Neural progenitor cell (in vitro differentiated cells): ENCODE measurements around the gene NFS1. TPM values are rescaled to one million over a fixed set of nuclear protein-coding genes. Genes with fewer than 3 reads are reported as not detected.

Source experiments
- DNase-seq: peaks from one replicate; pipeline ENCODE4 v3.0.0-alpha.2; 2016; ENCODE audit warnings: low spot score
- H2AFZ ChIP-seq: fragments of 200-600 bp; sonication (generic); replicated peaks from 2 replicates; pipeline ENCODE4 v1.6.1; 2016; ENCODE audit warnings: antibody characterized with exemption
- H3F3A ChIP-seq: fragments of 200-600 bp; sonication (generic); 2 replicates; pipeline ENCODE4 v1.6.1; 2016; ENCODE audit warnings: antibody characterized with exemption, low read depth
- H3K27ac ChIP-seq: fragments of 200-600 bp; sonication (generic); 2 replicates; pipeline ENCODE4 v1.5.1; 2016; ENCODE audit warnings: mild to moderate bottlenecking
- H3K27me3 ChIP-seq: fragments of 200-600 bp; sonication (generic); 2 replicates; pipeline ENCODE4 v1.6.1; 2016; ENCODE audit warnings: mild to moderate bottlenecking, moderate library complexity
- H3K36me3 ChIP-seq: fragments of 200-600 bp; sonication (generic); 2 replicates; pipeline ENCODE4 v1.5.1; 2016
- H3K4me1 ChIP-seq: fragments of 200-600 bp; sonication (generic); 2 replicates; pipeline ENCODE4 v1.6.1; 2016; ENCODE audit warnings: mixed run types
- H3K4me2 ChIP-seq: fragments of 200-600 bp; sonication (generic); 2 replicates; pipeline ENCODE4 v1.6.1; 2016
- H3K4me3 ChIP-seq: fragments of 200-600 bp; sonication (generic); 2 replicates; pipeline ENCODE4 v1.5.1; 2016
- H3K79me2 ChIP-seq: fragments of 200-600 bp; sonication (generic); 2 replicates; pipeline ENCODE4 v1.6.1; 2016; ENCODE audit warnings: low read depth
- H3K9ac ChIP-seq: fragments of 200-600 bp; sonication (generic); 2 replicates; pipeline ENCODE4 v1.6.1; 2016
- H3K9me3 ChIP-seq: fragments of 200-600 bp; sonication (generic); 2 replicates; pipeline ENCODE4 v1.5.1; 2016; ENCODE audit warnings: low read depth
- H4K20me1 ChIP-seq: fragments of 200-600 bp; sonication (generic); 2 replicates; pipeline ENCODE4 v1.6.1; 2016; ENCODE audit warnings: low read depth
- H3K27ac Mint-ChIP-seq: 3 replicates; pipeline ENCODE4 v1.8.0; 2021; ENCODE audit warnings: mixed read lengths
- H3K27me3 Mint-ChIP-seq: 2 replicates; pipeline ENCODE4 v1.8.0; 2022; ENCODE audit warnings: low read depth, mild to moderate bottlenecking, inconsistent platforms, moderate library complexity, mixed read lengths; ENCODE audit not compliant: insufficient read depth
- H3K36me3 Mint-ChIP-seq: 3 replicates; pipeline ENCODE4 v1.8.0; 2021; ENCODE audit warnings: mixed read lengths
- H3K4me1 Mint-ChIP-seq: 3 replicates; pipeline ENCODE4 v1.8.0; 2021; ENCODE audit warnings: mixed read lengths
- H3K4me3 Mint-ChIP-seq: 3 replicates; pipeline ENCODE4 v1.8.0; 2021; ENCODE audit warnings: mild to moderate bottlenecking, moderate library complexity, mixed read lengths
- H3K9me3 Mint-ChIP-seq: 3 replicates; pipeline ENCODE4 v1.8.0; 2020; ENCODE audit warnings: mixed read lengths
- EZH2 ChIP-seq: fragments of 200-600 bp; sonication (generic); IDR thresholded peaks from 2 replicates; pipeline ENCODE4 v1.6.1; 2017; ENCODE audit warnings: antibody characterized with exemption, mild to moderate bottlenecking, moderate library complexity
- EZH2phosphoT487 ChIP-seq: fragments of 200-600 bp; sonication (generic); IDR thresholded peaks from 2 replicates; pipeline ENCODE4 v1.6.1; 2017; ENCODE audit warnings: antibody characterized with exemption
- total RNA-seq: library from RNA; depleted of rRNA; stranded (reverse); fragments of >200 nt; gene quantifications from 2 replicates; pipeline ENCODE4 v1.2.3, GENCODE V29; 2015; ENCODE audit warnings: low replicate concordance
- TF ChIP-seq, protein P1 (sequence below): fragments of 200-600 bp; sonication (generic); IDR thresholded peaks from 2 replicates; pipeline ENCODE4 v1.5.1; 2017; ENCODE audit warnings: antibody characterized with exemption, mild to moderate bottlenecking

NFS1 gene
- total RNA-seq, 1 donor from 2014 or later, result 21.7 TPM

DNA sequence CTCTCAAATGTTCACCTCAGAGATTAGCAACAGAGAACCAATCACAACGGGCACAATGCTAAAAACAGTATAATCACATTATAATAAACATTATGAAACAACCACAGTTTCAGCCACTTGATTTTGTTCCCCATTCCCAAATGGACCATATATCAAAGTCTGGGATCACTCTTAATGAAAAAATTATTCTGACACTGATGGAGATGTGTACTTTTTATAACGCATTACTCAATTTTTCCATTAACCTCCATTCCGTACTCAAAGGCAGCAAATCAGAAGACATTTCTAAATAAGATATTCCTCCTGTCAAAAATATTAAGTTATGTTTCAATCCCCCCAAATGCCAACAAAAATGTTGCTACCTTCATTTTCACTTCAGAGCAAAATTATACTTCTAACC, 37.2 kb downstream of the NFS1 start:
- peaks cover 5% of the 10 kb centered on the region for H3K27me3 Mint-ChIP-seq
- Histone ChIP-seq H3K9me3 (no peaks in the 10 kb centered on the region), H3K4me1 (peaks cover 26% of the 10 kb centered on the region), H2AFZ (no peak overlapping the region), H4K20me1 (peaks cover 74% of the 10 kb centered on the region), H3K36me3 (no peaks in the 10 kb centered on the region), H3K4me2 (peak overlapping the region; percentile 98), H3K9ac (peak overlapping the region; percentile 97), H3F3A (peaks cover 10% of the 10 kb centered on the region), H3K79me2 (peaks cover 78% of the 10 kb centered on the region), H3K4me3 (peak overlapping the region; percentile 77), H3K27ac (no peak overlapping the region), H3K27me3 (no peaks in the 10 kb centered on the region)
- H3K36me3 Mint-ChIP-seq, result peaks cover 30% of the 10 kb centered on the region
- H3K4me1 Mint-ChIP-seq, result peaks cover 25% of the 10 kb centered on the region
- TF ChIP-seq EZH2phosphoT487 (no peak), EZH2 (no peak)
- TF ChIP-seq, protein P1, sequence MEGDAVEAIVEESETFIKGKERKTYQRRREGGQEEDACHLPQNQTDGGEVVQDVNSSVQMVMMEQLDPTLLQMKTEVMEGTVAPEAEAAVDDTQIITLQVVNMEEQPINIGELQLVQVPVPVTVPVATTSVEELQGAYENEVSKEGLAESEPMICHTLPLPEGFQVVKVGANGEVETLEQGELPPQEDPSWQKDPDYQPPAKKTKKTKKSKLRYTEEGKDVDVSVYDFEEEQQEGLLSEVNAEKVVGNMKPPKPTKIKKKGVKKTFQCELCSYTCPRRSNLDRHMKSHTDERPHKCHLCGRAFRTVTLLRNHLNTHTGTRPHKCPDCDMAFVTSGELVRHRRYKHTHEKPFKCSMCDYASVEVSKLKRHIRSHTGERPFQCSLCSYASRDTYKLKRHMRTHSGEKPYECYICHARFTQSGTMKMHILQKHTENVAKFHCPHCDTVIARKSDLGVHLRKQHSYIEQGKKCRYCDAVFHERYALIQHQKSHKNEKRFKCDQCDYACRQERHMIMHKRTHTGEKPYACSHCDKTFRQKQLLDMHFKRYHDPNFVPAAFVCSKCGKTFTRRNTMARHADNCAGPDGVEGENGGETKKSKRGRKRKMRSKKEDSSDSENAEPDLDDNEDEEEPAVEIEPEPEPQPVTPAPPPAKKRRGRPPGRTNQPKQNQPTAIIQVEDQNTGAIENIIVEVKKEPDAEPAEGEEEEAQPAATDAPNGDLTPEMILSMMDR, result no peak
- peak overlapping the region; percentile 97 for H3K4me3 Mint-ChIP-seq
- peaks cover 21% of the 10 kb centered on the region for H3K9me3 Mint-ChIP-seq
- H3K27ac Mint-ChIP-seq, result no peak overlapping the region
- no peak for DNase-seq

DNA sequence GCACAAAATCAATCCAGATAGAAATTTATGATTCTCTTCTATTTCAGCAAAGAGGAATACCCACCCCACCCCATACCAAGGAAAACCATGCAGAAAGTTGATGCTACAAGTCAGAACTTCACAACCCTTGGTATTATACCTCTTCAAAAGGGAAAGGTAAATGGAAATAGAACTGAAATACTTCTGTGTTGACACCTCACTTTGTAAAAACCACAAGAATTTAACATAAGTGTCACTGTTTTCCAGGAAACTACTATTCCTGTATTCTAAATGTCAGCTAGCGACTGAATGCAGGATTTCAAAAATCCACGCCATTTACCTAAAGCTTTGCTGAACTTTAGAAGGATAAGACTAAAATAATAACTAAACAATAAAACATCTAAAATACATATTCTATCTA, 38.1 kb downstream of the NFS1 start:
- Histone ChIP-seq H3K9me3 (no peaks in the 10 kb centered on the region), H3K36me3 (no peaks in the 10 kb centered on the region), H3K79me2 (peaks cover 87% of the 10 kb centered on the region), H3K4me3 (peak overlapping the region; percentile 77), H3K27me3 (no peaks in the 10 kb centered on the region), H2AFZ (no peak overlapping the region), H3K4me2 (peak overlapping the region; percentile 98), H3K27ac (no peak overlapping the region), H3K9ac (no peak overlapping the region), H4K20me1 (peaks cover 83% of the 10 kb centered on the region), H3K4me1 (peaks cover 26% of the 10 kb centered on the region), H3F3A (peaks cover 10% of the 10 kb centered on the region)
- no peak for DNase-seq
- no peak overlapping the region for H3K4me3 Mint-ChIP-seq
- H3K27ac Mint-ChIP-seq, result no peak overlapping the region
- H3K4me1 Mint-ChIP-seq, result peaks cover 25% of the 10 kb centered on the region
- H3K9me3 Mint-ChIP-seq, result peaks cover 21% of the 10 kb centered on the region
- H3K36me3 Mint-ChIP-seq, result peaks cover 33% of the 10 kb centered on the region
- TF ChIP-seq, protein P1, result no peak
- TF ChIP-seq EZH2phosphoT487 (no peak), EZH2 (no peak)
- peaks cover 5% of the 10 kb centered on the region for H3K27me3 Mint-ChIP-seq

DNA sequence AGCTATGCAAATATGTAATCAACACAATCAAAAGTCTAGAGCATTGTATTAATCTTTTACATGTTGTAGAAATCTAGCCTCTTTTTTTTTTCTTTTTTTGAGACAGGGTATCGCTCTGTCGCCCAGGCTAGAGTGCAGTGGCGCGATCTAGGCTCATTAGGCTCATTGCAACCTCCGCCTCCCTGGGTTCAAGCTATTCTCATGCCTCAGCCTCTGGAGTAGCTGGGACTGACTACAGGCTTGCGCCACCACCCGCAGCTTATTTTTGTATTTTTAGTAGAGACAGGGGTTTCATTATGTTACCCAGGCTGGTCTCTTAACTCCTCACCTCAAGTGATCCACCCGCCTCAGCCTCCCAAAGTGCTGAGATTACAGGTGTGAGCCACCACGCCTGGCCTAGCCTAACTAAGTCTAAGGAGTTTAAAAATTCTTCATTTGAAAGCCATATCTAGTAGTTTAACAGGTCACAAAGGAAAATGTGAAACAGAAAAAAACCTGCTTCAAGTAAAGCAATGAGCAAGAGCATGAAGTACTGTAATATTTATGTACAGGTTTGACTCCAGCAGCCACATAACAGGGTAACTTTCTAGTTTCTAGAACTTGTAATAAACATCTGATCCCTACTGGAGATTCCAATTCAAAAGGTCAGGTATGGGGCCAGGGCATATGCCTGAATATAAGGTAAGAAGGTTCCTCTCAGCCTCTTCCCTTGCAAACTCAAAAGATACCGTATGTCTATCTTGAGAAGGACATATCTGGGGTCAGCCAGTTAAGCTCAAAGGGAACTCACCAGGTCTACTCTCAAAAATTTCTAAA, 38.8 kb downstream of the NFS1 start:
- H4K20me1 ChIP-seq, result peaks cover 90% of the 10 kb centered on the region
- no peak overlapping the region for H3K4me3 Mint-ChIP-seq
- peaks cover 25% of the 10 kb centered on the region for H3K4me1 Mint-ChIP-seq
- H3F3A ChIP-seq, result peaks cover 10% of the 10 kb centered on the region
- peak overlapping the region; percentile 98 for H3K4me2 ChIP-seq
- no peak overlapping the region for H3K4me3 ChIP-seq
- H3K9me3 ChIP-seq, result no peaks in the 10 kb centered on the region
- H2AFZ ChIP-seq, result no peak overlapping the region
- H3K27me3 Mint-ChIP-seq, result peaks cover 5% of the 10 kb centered on the region
- H3K9me3 Mint-ChIP-seq, result peaks cover 21% of the 10 kb centered on the region
- H3K27me3 ChIP-seq, result no peaks in the 10 kb centered on the region
- peaks cover 26% of the 10 kb centered on the region for H3K4me1 ChIP-seq
- no peak for DNase-seq
- no peak overlapping the region for H3K27ac ChIP-seq
- no peak overlapping the region for H3K9ac ChIP-seq
- H3K36me3 Mint-ChIP-seq, result peaks cover 36% of the 10 kb centered on the region
- H3K79me2 ChIP-seq, result peaks cover 94% of the 10 kb centered on the region
- H3K27ac Mint-ChIP-seq, result no peak overlapping the region
- peaks cover under 1% of the 10 kb centered on the region for H3K36me3 ChIP-seq
- TF ChIP-seq EZH2 (no peak), EZH2phosphoT487 (no peak)
- TF ChIP-seq, protein P1, result no peak
